Amniotic stem cell (primary cell): ENCODE data around the gene HIVEP2.

ENCODE experiments used
- DNase-seq: peaks from one replicate; lab custom pipeline; 2025; lab: John Stamatoyannopoulos, UW

HIVEP2 gene

DNA sequence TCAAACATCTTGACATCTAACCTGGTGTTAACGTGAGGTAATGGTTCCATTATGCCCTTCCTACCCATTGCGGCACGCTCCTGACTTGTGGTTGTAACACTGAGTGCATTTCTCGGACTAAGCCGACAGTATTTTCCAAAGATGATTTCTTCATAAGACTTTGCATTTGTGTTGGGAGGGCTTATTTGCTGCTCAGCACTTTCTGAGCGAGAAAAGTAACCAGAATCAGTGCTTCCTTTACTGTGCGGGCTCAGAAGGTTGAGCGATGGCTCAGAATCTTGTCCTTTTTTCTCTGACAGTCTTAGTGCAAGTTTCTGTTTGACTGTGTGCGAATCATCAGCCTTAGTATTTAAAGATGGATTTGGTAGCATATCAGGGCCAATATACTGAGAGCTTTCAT, 171.7 kb downstream of the HIVEP2 start:
- DNase-seq: no peak

DNA sequence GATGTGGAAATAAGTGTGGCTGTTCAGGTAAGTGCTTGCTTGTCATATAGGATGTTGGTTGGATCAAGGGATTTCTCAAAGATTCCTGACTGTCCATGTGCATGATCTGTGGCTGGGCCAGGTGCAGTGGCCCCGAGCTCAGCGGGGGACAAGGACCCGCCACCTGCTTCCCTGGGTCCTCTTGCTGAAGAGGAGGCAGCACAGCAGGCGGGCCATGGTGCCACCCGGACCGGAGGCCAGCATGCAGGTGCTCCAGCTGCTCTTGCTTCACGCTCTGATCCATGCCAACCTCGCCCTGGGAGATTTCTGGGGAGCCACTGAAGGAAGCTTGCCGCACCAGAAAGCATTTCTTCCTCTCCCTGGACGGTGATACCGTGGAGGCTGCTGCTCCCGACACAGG, 173.8 kb downstream of the HIVEP2 start:
- DNase-seq: no peak

DNA sequence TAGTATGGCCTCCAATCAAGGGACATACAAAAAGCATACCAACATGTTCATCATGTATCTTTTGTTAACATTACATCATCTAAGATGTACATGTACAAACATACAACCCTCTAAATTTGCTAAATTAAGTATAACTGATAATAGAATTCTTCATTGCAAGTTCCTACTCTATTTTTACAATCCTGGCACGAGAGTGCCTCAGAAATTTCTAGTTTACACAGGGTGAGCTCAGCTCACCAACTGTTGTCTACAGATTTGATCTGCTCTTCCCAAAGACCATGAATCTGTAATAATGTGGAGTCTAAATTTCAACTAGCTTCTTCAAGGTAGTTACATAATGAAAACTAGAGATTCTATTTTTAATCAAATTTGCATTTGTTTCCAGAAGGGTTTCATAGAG, 179.7 kb downstream of the HIVEP2 start:
- no peak for DNase-seq

DNA sequence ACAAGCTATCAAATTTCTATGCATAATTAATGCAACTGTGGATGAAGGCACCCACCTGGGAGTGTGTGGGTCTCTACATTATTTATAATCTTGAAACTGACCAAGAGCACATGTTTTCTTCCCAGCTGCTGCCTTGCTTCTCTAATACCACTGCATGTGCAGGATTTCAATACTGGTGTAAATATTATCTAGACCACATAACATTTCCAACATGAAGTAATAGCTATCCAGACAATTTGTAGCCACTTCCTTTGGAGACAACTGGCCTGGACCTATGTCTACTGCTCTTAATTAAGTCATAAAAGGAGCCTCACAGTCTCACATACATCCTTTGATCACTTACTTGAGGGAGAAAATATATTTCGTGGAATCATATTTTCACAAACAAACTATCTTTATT, 180.7 kb downstream of the HIVEP2 start:
- no peak for DNase-seq

DNA sequence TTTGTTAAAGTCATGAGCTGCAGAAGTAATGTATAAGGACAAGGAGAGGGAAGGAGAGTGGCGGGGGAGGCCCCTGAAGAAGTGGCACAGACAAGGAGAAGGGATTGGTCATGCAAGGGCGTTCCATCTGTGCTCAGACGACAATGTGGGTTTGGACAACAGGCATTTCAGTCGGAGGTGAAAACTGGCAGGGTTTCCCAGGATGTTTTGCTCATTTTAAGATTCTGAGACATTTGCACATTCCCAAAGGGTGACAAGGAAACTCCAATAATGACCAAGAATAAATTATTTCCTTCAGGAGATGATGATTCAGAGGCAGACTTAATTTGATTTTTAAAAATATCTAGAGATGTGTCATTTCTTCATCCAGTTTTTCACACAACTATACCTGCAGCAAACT, 181.8 kb downstream of the HIVEP2 start:
- no peak for DNase-seq

DNA sequence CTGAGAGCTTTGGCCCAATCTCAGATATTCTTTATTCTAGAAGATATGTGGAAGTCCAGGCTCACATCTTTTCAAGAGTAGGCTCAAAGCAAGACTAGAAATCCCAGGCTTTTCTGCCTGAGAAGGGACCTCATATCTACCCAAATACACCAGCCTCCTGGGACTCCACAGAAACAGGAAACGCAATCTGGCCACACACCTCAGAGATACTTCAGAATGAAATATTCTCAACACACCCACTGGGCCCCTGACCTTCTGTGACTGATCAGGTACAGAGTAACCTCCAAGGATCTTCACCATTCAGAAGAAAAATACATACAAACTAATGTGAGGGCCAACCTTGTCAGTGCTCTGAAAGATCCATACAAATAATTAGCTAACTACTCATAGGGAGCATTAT, 183.2 kb downstream of the HIVEP2 start:
- no peak for DNase-seq

DNA sequence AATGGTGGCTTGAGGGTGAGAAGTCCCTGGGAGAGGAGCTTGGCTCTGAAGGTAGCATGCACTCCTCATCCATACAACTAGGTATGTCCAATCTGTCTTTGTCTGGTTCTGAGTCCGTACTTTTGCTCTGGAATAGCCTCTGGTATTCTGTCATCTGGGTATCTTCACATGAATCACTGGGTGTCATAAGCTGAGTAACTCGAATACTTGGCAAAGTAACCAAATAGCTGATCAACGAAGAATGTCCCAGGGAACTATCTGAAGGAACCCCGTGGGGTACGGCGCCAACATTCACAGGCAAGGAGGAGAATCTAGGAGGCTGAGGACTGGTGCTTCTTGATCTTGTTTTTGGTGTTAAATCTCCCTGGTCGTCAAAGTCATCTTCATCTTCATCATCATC, 184.8 kb downstream of the HIVEP2 start:
- DNase-seq: no peak

DNA sequence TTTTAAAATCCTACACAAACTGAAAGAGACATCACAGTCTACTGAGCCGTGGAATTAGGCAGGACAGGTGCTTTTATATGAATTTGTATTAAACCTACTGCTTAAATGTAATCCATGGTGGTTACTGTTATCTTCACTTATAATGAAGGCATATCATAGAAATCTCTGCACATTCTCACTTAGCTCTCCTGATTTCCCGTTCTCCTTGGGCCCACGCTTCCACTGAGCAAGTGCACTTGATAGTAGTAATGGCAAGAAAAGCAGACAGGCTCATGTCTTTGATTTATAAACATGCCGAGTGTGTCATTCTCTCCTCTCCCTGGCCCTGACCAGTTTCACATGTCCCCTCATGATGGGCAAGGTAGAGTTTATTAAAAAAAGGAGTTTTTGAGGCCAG, 186.3 kb downstream of the HIVEP2 start:
- no peak for DNase-seq

DNA sequence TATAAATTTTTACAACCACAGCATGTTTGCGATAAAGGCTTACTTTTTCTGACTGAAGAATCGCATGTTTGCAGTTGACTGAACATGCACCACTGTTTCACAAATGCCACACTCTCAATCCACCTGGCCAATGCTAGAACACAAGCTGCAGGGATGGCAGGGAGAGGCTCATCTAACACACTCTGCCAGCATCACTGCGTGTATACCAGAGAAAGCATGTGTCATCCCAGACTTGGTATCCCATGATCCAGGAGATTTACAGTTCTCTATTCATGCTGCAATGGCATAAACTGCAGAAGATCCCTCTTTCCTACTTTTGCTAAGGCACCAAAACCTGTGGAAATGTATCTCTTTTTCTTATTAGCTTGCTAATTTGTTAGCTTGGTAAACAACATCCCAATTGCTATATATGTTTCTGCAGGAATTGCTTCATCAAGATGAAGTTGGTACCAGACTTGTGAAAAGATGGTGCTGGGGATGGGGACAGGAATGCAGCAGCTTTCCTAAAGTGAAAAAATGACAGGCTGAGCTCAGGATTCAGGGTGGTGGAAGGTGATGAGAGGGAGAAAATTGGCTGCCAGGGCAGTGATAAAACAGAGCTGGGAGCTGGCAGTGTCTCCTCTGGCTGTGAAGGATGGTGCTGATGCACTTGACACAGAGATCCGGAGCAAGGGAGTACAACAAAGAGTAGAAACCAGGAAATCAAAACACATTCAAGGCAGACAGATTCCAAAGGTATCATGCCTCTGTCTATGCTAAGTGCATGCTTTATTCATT, 186.9 kb downstream of the HIVEP2 start:
- no peak for DNase-seq

DNA sequence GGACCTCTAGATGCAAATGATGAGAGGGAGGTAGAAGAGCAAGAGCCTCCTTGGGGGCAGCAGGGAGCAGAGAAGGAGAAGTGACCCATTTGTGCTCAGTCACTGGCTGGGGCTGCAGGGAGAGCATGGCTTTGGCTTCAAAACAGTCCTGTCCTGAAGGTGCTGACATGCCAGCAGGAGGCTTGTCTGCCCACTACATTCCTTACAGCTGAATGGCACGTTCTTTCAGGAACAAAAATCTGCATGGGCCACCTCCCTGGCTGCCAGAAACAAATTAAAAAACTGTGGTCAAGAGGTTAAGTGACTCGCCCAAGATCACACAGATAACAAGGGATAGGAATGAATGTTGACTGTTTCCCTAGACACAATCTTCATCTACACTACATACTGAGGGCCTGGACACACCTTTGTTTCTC, 188.8 kb downstream of the HIVEP2 start:
- DNase-seq: no peak

DNA sequence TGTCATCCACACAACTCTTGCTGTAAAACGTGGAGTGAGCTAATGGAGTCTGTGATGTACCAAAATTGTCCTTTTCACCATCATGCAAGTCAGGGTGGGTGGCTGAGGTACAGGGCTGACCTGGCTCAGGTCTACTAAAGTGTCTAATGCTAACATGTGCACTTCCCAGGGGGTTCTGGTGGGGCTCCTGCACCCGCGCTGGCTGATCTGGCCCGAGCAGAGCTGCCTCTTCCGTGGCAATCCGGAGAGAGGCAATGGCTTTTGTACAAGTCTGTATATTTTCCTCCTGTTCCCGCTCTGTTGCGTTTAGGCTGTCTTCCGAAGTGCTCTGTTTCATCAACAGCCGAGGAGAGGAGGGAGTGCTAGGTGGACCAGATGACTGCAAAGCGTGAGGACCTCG, 191.8 kb downstream of the HIVEP2 start:
- DNase-seq: no peak

DNA sequence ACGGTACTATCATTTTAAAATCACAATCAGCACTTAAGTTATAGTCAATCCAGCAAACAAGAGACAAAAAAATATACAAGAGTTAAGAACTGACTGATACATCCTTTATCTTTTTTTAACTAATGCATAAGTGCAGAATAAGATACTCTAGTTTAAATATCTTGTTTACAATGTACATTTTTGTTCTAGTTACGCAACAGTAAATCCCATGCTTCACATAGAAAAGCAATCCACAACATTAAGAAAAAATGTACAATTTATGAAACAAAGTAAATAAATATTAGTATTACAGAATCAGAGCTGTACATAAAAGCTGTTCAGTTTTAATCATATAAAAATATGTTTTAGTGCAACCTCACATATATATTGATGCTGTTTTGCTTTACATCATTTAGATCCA, 192.6 kb downstream of the HIVEP2 start:
- no peak for DNase-seq

DNA sequence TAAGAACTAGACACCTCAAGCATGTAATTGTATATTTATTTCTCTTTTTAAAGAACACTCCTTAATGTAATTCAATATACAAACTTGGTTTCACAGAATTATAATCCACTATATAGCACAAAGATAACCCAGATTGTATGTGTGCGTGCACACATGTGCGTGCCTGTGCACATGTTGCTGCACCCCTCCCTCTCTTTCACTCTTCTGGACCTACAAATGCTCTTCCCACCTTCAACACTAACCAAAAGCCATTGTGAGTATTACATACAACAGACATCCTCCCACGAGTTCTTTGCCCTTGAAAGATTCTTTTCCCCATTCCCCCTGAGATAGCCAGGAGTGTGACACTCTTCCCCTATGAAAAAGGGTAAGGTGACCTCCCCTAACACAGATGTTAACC, 193.5 kb downstream of the HIVEP2 start:
- DNase-seq: no peak

DNA sequence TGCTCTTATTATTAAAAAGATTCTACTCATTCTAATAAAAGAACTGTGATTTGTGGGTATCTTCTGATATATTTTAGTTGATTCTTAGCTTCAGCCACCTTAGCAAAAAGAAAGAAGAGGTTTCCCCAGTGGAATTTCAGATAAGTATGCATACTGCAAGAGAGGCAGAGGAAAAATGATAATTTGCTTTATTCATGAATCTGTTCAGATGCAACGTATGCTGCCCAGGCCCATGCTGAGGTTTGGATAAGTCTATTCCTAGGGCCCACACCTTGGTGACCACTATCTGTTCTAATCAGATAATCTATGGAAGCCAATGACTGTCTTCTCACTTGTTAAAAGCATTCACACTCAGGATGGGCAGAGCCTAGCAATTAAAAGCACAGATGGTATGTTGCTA, 194.0 kb downstream of the HIVEP2 start:
- no peak for DNase-seq

DNA sequence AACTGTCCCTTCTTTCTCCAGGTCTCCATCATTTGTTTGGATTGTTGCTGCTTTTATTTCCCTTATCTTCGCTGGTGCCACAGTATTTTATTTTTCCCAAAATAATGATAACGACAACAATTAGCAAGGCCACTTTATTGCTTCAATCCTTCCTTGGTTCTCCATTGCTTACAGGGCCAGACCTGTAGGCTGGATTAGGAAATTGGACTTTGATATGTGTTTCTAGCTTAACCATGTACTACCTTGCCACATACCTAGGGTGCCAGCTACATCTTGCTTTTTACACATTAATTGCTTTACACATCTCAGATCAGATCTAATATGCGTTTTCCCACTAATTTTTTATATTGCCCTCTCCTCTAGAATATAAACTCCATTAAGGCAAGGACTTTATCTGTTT, 195.4 kb downstream of the HIVEP2 start:
- no peak for DNase-seq

DNA sequence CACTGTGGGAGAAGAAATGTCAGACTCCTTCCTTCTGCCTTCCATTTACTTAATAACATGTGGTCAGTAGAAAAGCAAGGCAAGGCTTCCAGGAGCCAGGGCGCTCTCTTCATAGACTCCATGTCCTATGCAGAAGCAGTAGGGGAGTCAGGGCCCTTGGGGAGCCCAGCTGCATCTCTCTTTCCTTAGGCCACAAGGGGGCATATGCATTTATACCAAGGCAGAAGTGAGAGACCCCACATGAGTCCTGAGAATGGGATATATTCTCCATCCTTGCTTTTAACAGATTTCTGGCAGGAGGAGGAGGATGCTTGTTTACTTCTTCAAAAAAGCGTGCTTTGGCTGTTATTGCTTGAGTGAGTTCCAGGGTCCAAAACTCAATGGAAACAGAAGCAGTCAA, 198.5 kb downstream of the HIVEP2 start:
- no peak for DNase-seq

DNA sequence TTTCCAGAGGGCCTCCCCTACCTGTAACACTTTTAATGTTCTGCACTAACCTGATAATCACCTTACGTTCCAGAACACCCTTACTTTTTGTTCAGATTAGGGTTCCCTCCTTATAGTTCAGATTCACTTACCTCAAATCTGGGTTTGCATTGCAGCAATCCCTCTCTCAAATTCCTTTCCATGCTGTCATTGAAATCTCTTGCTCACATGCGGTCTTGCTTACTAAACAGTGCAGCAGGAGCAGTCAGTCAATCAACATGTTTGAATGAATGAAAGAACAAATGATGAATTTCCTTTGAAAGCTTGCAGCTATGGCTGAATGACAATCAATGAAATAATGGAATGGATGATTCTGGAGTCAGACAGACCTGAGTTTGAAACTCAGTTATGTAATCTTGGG, 200.1 kb downstream of the HIVEP2 start:
- no peak for DNase-seq

DNA sequence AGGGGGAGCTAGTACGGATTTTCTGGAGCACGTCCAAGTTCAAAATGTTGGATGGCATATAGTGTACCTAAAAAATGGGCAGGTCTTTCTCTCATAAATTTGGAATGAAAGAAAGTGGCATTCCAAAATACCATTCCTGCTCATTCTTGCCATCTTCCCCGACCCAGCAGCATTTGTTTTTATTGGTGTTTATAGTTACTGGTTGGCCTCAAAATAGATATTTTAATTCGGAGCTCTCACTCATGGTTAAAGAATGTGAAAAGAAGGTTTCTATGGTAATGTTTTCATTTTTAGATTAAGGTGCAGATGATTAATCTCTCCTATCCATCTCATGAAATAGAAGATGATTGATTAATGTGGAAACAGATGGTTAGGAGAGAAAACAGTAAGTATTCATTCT, 204.5 kb downstream of the HIVEP2 start:
- no peak for DNase-seq

DNA sequence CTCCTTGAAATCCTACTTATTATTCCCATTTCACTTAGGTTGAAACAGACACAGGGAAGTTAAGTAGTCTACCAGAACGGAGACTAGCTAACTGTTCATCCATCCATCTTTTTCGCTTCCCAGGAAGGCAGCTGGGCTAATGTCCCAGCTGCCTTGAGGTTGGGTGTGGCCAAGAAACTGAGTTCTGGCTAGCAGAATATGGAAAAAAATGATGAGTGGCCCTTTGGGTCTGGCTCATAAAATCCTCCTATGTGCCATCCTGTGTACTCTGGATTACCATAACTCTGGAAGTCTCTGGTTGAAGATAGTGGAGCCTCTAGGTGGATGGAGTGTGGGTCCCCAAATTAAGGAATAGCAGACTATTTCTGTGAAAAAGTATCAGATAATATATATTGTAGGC, 206.2 kb downstream of the HIVEP2 start:
- DNase-seq: no peak

DNA sequence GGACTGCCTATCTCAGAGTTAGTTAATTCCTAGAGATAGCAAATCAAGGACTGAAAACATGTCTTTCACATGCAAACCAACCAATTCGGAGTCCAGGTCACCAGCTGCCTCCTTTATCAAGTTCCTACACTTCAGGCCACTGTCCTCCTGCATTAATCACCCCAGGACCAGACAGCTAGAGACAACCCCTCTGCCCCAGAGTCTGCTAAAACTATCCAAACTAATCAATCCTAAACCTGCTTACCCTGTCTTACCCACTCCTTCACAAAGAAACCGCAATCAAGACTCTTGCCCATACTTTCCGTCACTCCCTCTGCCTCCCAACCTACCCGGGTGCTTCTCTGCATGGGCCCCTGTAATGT, 207.0 kb downstream of the HIVEP2 start:
- no peak for DNase-seq

DNA sequence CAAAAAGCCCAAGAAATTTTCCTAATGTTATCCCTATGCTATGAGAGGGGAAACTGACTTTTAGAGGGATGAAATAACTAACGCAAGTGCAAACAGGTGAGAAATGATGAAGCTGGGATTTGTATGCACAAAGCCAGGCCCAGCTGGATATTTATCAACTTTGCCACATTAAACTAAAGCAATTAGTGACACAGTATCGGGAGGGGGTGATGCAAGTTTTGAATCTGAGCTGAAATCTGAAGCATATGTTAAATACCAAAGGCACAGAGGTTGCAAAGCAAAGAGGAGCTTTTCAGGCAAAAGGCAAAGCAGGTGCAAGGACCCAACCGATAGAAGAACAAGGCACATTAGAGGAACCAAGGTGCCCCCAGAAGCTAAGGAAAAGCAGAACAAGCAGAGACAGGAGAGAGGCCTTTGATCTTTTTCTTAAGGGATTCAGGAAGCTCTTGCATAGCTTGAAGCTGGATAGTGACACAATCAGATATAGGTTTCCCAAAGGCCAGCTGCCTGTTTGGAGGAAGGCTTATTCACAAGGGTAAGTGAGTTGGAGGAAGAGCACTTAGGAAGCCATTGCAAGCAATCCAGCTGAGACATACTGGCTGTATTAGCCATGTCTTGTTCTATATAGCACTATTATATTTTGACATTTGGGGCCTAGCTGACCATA, 207.5 kb downstream of the HIVEP2 start:
- no peak for DNase-seq

DNA sequence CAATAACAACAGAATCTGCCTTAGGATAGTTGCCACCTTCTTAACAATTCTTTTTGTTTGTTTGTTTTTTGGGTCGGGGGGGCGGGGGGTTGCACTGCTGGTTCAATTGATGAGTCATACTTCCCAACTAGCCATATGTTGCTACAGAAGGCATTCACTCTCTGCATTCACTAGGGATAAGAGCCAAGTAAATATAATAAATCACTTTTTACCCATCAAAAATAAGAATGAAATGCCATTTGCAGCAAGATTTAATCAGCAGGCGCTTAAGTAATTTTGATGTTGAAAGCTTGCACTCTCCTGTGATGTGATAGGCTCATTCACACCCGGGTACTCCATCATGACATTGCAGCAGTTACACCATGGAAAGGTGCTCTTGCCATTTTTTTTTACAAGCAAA, 209.8 kb downstream of the HIVEP2 start:
- no peak for DNase-seq

DNA sequence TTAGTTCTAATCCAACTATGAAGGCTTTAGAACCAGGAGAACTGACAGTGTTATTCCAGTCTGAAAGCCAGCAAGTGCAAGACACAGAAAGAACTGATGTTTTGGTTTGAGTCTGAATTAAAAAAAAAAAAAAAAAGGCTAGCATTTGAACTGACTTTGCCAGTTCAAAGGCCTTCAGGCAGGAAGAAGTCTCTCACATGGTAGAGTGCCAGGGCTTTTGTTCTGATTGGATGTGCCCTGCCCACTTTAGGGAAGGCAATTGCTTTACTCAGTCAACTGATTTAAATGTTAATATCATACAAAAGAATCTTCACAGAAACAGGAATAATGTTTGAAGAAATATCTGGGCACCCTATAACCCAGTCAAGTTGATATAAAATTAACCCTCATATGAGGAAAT, 212.2 kb downstream of the HIVEP2 start:
- no peak for DNase-seq

DNA sequence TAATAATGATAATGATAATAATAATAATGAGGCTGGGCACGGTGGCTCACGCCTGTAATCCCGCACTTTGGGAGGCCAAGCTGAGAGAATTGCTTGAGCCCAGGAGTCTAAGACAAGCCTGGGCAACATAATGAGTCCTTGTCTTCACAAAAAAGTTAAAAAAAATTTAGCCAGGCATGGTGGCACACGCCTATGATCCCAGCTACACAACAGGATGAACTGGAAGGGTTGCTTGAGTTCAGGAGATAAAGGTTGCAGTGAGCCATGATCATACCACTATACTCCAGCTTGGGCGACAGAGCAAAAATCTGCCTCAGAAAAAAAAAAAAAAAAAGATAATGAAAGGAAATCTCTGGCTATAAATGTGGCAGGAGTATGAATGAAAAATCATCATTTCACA, 213.4 kb downstream of the HIVEP2 start:
- DNase-seq: no peak
